Measurements from ENCODE around the gene RAI1. TPM values are rescaled to one million over a fixed set of nuclear protein-coding genes. Genes with fewer than 3 reads are reported as not detected.

The RAI1 gene
- total and polyA plus RNA-seq, 10 of the 15 experiments (the other 5 are each of a cell fraction or from before 2014, with no cell fraction given) = 0.66 to 37.7 (median 6.0) TPM

- TF ChIP-seq CEBPZ (IDR thresholded peaks at IDR 0.05; ENCODE audit: low read depth, low read length) (no peak), YBX1 (IDR thresholded peaks at IDR 0.05) (no peak), RB1 (IDR thresholded peaks at IDR 0.05; ENCODE audit: borderline replicate concordance) (no peak), IKZF1 (conservative IDR thresholded peaks at IDR 0.05) (0 out of 2 replicates have a peak, but pooled peaks have one; percentile 25), USF1 (IDR thresholded peaks at IDR 0.05; ENCODE audit: borderline replicate concordance, extremely low read length, insufficient read depth, low read depth, low read length) (no peak), NFXL1 (IDR thresholded peaks at IDR 0.05; ENCODE audit: borderline replicate concordance) (no peak), MYC (IDR thresholded peaks at IDR 0.05; ENCODE audit: insufficient read depth, insufficient read length, insufficient replicate concordance, low read length, severe bottlenecking) (no peak), POLR2A (IDR thresholded peaks at IDR 0.05; ENCODE audit: low read depth, low read length) (no peak), SREBF1 (IDR thresholded peaks at IDR 0.05; ENCODE audit: low read length) (no peak), POLR2AphosphoS2 (IDR thresholded peaks at IDR 0.05; ENCODE audit: low read depth, low read length) (no peak), POLR2AphosphoS5 (IDR thresholded peaks at IDR 0.05; ENCODE audit: low read length) (no peak), ZSCAN29 (IDR thresholded peaks at IDR 0.05) (no peak), ZBED1 (IDR thresholded peaks at IDR 0.05; ENCODE audit: borderline replicate concordance) (no peak), HCFC1 (IDR thresholded peaks at IDR 0.05; ENCODE audit: low read length) (peak; percentile 30; the same call in 1 of the 2 replicates), ATF7 (IDR thresholded peaks at IDR 0.05; ENCODE audit: low read depth) (no peak), PKNOX1 (IDR thresholded peaks at IDR 0.05) (peak; percentile 94), SMARCA5 (IDR thresholded peaks at IDR 0.05) (no peak), ESRRA (IDR thresholded peaks at IDR 0.05; ENCODE audit: low read length) (no peak), CREM (IDR thresholded peaks at IDR 0.05; ENCODE audit: low read depth) (no peak)
- TF ChIP-seq, protein P1, sequence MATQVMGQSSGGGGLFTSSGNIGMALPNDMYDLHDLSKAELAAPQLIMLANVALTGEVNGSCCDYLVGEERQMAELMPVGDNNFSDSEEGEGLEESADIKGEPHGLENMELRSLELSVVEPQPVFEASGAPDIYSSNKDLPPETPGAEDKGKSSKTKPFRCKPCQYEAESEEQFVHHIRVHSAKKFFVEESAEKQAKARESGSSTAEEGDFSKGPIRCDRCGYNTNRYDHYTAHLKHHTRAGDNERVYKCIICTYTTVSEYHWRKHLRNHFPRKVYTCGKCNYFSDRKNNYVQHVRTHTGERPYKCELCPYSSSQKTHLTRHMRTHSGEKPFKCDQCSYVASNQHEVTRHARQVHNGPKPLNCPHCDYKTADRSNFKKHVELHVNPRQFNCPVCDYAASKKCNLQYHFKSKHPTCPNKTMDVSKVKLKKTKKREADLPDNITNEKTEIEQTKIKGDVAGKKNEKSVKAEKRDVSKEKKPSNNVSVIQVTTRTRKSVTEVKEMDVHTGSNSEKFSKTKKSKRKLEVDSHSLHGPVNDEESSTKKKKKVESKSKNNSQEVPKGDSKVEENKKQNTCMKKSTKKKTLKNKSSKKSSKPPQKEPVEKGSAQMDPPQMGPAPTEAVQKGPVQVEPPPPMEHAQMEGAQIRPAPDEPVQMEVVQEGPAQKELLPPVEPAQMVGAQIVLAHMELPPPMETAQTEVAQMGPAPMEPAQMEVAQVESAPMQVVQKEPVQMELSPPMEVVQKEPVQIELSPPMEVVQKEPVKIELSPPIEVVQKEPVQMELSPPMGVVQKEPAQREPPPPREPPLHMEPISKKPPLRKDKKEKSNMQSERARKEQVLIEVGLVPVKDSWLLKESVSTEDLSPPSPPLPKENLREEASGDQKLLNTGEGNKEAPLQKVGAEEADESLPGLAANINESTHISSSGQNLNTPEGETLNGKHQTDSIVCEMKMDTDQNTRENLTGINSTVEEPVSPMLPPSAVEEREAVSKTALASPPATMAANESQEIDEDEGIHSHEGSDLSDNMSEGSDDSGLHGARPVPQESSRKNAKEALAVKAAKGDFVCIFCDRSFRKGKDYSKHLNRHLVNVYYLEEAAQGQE (IDR thresholded peaks at IDR 0.05; ENCODE audit: low read depth, low read length) = no peak
- TF ChIP-seq, protein P2, sequence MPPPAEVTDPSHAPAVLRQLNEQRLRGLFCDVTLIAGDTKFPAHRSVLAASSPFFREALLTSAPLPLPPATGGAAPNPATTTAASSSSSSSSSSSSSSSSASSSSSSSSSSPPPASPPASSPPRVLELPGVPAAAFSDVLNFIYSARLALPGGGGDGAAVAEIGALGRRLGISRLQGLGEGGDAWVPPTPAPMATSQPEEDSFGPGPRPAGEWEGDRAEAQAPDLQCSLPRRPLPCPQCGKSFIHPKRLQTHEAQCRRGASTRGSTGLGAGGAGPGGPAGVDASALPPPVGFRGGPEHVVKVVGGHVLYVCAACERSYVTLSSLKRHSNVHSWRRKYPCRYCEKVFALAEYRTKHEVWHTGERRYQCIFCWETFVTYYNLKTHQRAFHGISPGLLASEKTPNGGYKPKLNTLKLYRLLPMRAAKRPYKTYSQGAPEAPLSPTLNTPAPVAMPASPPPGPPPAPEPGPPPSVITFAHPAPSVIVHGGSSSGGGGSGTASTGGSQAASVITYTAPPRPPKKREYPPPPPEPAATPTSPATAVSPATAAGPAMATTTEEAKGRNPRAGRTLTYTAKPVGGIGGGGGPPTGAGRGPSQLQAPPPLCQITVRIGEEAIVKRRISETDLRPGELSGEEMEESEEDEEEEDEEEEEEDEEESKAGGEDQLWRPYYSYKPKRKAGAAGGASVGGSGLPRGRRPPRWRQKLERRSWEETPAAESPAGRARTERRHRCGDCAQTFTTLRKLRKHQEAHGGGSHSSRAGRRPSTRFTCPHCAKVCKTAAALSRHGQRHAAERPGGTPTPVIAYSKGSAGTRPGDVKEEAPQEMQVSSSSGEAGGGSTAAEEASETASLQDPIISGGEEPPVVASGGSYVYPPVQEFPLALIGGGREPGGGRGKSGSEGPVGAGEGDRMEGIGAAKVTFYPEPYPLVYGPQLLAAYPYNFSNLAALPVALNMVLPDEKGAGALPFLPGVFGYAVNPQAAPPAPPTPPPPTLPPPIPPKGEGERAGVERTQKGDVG (CRISPR knock-in tag; IDR thresholded peaks at IDR 0.05) = no peak
Observed at GRCh38 chr17:17750881-17751280, 69.6 kb downstream of the RAI1 start (continued).
